Lower lobe of right lung (tissue), 2 donors: ENCODE results near the gene CYP3A7. TPM values are rescaled to one million over a fixed set of nuclear protein-coding genes. Genes with fewer than 3 reads are reported as not detected.
A peak's percentile ranks its signal among the peaks of the same experiment; 100 is the strongest.
"Not testable (repeated sequence)": the region's sequence is repeated elsewhere in the genome, so short reads cannot be mapped to it uniquely, and the experiment has no call there.

Experiments
- ATAC-seq, 2 donors: fragments of 200-7000 bp; cut with Tn5 transposase; one replicate each; pipeline ENCODE4 v1.9.1; 2020 to 2022; ENCODE audit warnings: mild to moderate bottlenecking in 2 of 2, moderate library complexity in 2 of 2
- DNase-seq: peaks from one replicate; pipeline ENCODE4 v3.0.0-alpha.2; 2020
- H3K27ac ChIP-seq: fragments of 200-600 bp; one replicate; pipeline ENCODE4 v1.8.0; 2022
- H3K27me3 ChIP-seq: fragments of 200-600 bp; one replicate; pipeline ENCODE4 v1.8.0; 2022; ENCODE audit warnings: low read depth
- H3K36me3 ChIP-seq: fragments of 200-600 bp; one replicate; pipeline ENCODE4 v1.8.0; 2022; ENCODE audit warnings: mild to moderate bottlenecking
- H3K4me1 ChIP-seq: fragments of 200-600 bp; one replicate; pipeline ENCODE4 v1.8.0; 2022
- H3K4me3 ChIP-seq: fragments of 200-600 bp; one replicate; pipeline ENCODE4 v1.8.0; 2022; ENCODE audit warnings: mild to moderate bottlenecking
- H3K9me3 ChIP-seq: fragments of 200-600 bp; one replicate; pipeline ENCODE4 v1.8.0; 2022
- intact Hi-C: fragments of 100-400 bp; cut with DNase I; formaldehyde crosslinking; loops from one replicate; pipeline ENCODE4 v1.11.0; 2022
- total RNA-seq: library from RNA; stranded (reverse); fragmentation: NEBNext Ultra II Directional; extraction: Animal tissue kit (Norgen Biotek cat#: 25700); gene quantifications from one replicate; pipeline ENCODE4 v1.2.1, GENCODE V29; 2021
- TF ChIP-seq, protein P1 (sequence below): fragments of 200-600 bp; IDR thresholded peaks from one replicate; pipeline ENCODE4 v1.8.0; 2022; ENCODE audit warnings: antibody characterized with exemption, mild to moderate bottlenecking
- donor health status: DM: no; HTN: yes; CAD: no; lungs with severe emphysema.

Gene CYP3A7
- total RNA-seq, 1 donor from 2014 or later = 0.21 TPM

DNA sequence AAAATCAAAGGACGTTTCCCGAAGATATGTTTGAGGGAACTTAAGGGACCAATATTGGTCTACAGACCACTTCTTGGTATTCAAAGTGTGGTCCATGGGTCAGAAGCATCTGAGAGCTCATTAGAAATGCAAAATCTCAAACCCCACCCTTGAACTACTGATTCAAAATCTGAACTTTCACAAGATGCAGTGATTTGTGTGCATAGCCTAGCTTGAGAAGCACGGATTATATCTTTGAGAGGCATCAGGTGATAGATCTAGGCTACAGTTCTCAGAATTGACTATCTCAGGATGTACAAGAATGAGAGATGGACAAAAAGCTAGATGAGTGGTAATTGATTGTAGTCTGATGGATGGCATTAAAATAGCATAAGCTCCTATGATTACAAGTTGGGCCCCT lies 29.5 kb upstream of the CYP3A7 start:
- Histone ChIP-seq H3K4me1 (no peaks in the 10 kb centered on the region), H3K27me3 (no peaks in the 10 kb centered on the region), H3K27ac (no peak overlapping the region), H3K4me3 (no peak overlapping the region), H3K36me3 (no peaks in the 10 kb centered on the region), H3K9me3 (no peaks in the 10 kb centered on the region)
- DNase-seq (no peak), ATAC-seq (no peak)
- TF ChIP-seq, protein P1, sequence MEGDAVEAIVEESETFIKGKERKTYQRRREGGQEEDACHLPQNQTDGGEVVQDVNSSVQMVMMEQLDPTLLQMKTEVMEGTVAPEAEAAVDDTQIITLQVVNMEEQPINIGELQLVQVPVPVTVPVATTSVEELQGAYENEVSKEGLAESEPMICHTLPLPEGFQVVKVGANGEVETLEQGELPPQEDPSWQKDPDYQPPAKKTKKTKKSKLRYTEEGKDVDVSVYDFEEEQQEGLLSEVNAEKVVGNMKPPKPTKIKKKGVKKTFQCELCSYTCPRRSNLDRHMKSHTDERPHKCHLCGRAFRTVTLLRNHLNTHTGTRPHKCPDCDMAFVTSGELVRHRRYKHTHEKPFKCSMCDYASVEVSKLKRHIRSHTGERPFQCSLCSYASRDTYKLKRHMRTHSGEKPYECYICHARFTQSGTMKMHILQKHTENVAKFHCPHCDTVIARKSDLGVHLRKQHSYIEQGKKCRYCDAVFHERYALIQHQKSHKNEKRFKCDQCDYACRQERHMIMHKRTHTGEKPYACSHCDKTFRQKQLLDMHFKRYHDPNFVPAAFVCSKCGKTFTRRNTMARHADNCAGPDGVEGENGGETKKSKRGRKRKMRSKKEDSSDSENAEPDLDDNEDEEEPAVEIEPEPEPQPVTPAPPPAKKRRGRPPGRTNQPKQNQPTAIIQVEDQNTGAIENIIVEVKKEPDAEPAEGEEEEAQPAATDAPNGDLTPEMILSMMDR = no peak
- intact Hi-C loops = no loop called here

DNA sequence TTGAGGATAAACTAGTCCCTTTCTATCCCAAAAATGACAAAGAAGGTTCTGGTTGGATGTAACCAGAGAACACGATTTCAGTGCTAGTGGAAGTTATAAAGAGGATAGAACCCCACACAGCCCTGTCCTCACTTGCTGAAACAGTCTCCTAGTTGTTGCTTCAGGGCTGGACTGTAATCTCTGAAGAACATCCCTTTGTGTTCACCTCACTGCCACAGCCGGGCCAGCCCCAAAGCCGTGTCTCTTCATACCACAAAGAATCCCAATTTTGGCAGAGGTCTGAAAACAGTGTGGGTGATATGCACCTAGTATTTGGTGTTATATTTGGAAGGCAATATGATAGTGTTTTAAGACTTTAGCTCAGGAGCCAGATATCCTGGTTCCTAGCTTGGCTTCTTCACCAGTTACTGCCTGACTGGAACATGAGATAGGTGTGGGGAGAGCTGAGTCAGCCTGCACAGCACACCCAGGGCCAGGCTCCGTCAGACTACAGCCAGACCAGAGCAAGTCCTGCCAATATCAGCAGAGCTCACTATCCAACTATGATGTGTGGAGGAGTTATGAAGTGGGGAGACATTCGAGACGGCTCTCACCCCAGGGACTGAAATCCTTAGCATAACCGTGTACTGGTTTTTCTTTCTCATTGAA lies 27.8 kb upstream of the CYP3A7 start:
- Histone ChIP-seq H3K9me3 (no peaks in the 10 kb centered on the region), H3K4me3 (no peak overlapping the region), H3K36me3 (no peaks in the 10 kb centered on the region), H3K4me1 (no peaks in the 10 kb centered on the region), H3K27ac (no peak overlapping the region), H3K27me3 (no peaks in the 10 kb centered on the region)
- peak; percentile 71 to 78 for ATAC-seq
- no peak for DNase-seq
- TF ChIP-seq, protein P1 = no peak
- intact Hi-C loops = no loop called here

DNA sequence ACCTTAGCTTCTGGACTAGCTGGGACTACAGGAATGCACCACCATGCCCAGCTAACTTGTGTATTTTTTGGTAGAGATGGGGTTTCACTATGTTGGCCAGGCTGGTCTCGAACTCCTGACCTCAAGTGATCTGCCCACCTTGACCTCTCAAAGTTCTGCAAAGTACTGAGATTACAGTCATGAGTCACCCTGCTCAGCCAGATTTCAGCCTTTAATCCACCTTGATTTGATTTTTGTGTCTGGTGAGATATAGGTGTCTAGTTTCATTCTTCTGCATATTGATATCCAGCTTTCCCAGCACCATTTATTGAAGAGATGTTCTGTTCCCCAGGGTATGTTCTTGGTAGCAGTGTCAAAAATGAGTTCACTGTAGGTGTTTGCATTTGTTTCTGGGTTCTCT lies 20.1 kb upstream of the CYP3A7 start:
- intact Hi-C loops = no loop called here
- ATAC-seq (no peak), DNase-seq (no peak)
- Histone ChIP-seq H3K36me3 (no peaks in the 10 kb centered on the region), H3K27me3 (no peaks in the 10 kb centered on the region), H3K4me3 (no peak overlapping the region), H3K4me1 (peaks cover 4% of the 10 kb centered on the region), H3K27ac (no peak overlapping the region), H3K9me3 (no peaks in the 10 kb centered on the region)
- TF ChIP-seq, protein P1 = no peak

DNA sequence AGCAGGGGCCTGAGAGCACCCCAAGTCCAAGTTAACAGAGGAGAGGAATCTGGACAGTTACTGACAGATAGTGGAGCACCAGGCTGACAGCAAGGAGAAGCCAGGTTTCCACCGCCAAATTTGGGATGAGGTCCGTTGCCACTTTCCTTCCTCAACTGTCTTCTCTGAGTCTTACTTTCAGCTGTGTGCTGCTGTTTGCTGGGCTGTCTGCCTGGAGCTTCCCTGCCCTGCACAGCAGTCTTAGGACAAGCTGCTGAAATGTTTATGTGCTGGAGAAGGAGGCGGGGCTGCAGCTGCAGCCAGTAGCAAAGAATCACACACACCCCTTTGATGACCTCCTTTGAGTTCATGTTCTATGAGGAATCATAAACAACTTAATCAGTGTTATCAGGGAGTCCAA lies 17.4 kb upstream of the CYP3A7 start:
- no peak for DNase-seq
- TF ChIP-seq, protein P1 = no peak
- Histone ChIP-seq H3K27me3 (no peaks in the 10 kb centered on the region), H3K4me1 (peaks cover 4% of the 10 kb centered on the region), H3K4me3 (no peak overlapping the region), H3K36me3 (no peaks in the 10 kb centered on the region), H3K9me3 (no peaks in the 10 kb centered on the region), H3K27ac (peak overlapping the region; percentile 59)
- ATAC-seq = peak; percentile 41 to 61
- intact Hi-C loops = no loop called here

DNA sequence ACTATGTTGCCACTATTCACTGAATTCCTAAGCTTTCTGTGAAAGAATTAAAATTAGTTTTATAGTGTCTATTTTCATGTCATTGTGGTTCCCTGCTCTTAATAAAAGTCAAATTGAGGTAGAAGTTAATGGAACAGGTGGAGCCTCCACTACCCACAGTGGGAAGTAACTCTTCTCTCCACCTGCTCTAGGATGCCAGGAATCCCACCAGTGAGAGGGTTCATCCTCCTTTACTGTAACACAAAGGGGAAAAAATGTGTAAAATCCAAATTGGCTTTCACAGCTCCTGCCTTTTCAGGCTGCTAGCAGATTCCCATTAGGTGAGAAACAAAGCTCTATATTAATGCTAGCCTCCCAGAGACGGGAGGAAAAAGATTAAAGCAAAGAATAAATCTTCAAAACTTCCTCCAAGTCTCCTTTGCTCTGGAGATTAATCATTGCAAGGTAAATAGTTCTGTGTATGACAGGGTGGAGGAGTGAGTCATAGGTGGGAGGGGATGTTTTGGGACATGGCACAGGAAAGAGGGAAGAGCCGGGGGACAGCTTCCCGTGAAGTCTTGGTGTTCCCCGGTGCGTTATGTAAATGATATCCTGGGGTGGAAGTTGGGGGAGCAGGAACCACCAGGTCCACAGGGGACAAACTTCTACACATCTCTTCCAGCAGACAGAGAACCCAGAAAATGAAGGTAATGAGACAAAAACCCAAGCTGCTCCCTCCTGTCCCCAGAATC lies 16.5 kb upstream of the CYP3A7 start:
- intact Hi-C loops, H3K9me3 ChIP-seq, H3K36me3 ChIP-seq, DNase-seq, H3K4me1 ChIP-seq, H3K27me3 ChIP-seq, H3K4me3 ChIP-seq: not testable (repeated sequence)
- H3K27ac ChIP-seq = peak overlapping the region; percentile 59
- ATAC-seq = peak; percentile 48 to 78
